Pancreas (tissue), 10 donors: Measurements from ENCODE around the gene GCM1. TPM values are rescaled to one million over a fixed set of nuclear protein-coding genes. Genes with fewer than 3 reads are reported as not detected.

Source experiments
- ATAC-seq, 4 donors: fragments of 200-7000 bp; cut with Tn5 transposase; one replicate each; pipeline versions ENCODE4 v1.8.0 to v1.9.1; 2020; ENCODE audit warnings: mild to moderate bottlenecking in 4 of 4, moderate library complexity in 4 of 4
- DNase-seq, 6 donors: peaks; one replicate each; pipeline ENCODE4 v3.0.0-alpha.2; 2020
- FAIRE-seq: peaks from 2 replicates; lab custom pipeline; 2012; peaks lifted over from hg19 to GRCh38; lab: Jason Lieb, UNC
- H3K27ac ChIP-seq, 4 donors: fragments of 200-600 bp; sonication (generic); 1 replicate in 3 of 4; 2 replicates in 1 of 4; pipeline versions ENCODE4 v1.5.0 to v1.8.0; 2020
- H3K27me3 ChIP-seq, 4 donors: fragments of 200-600 bp; one replicate each; pipeline ENCODE4 v1.8.0; 2021
- H3K36me3 ChIP-seq, 3 donors: fragments of 200-600 bp; sonication (generic) in 1 of 3; one replicate each; pipeline versions ENCODE4 v1.5.0 to v1.8.0; 2020 to 2021
- H3K4me1 ChIP-seq, 3 donors: fragments of 200-600 bp; one replicate each; pipeline ENCODE4 v1.8.0; 2021
- H3K4me3 ChIP-seq, 4 donors: fragments of 200-600 bp; sonication (generic) in 2 of 4; one replicate each; pipeline versions ENCODE4 v1.5.0 to v1.8.0; 2020 to 2021
- H3K9me3 ChIP-seq, 4 donors: fragments of 200-600 bp; one replicate each; pipeline ENCODE4 v1.8.0; 2021
- WGBS, 2 donors: extraction: QIAGEN DNeasy Blood & Tissue Kit; methylation state at CpG; one replicate each; pipeline ENCODE4 v1.1.7; 2013; 5-methylcytosine and 5-hydroxymethylcytosine counted together
- intact Hi-C, 3 donors: fragments of 100-400 bp; cut with DNase I; formaldehyde crosslinking; loops; one replicate each; pipeline versions ENCODE4 v1.11.1 to v1.14.2; 2022
- polyA plus RNA-seq, 2 donors: library from polyadenylated mRNA; stranded (reverse); fragments of 200-250 nt; gene quantifications; one replicate each; pipeline ENCODE4 v1.2.3, GENCODE V29; 2013
- total RNA-seq, 6 donors: library from RNA; stranded (reverse); fragmentation: NEBNext Ultra II Directional in 4 of 6; extraction: Animal tissue kit (Norgen Biotek cat#: 25700) in 4 of 6; gene quantifications; one replicate each; pipeline versions ENCODE4 v1.2.1 to v1.2.4, GENCODE V29; 2021 to 2023
- TF ChIP-seq, protein P1 (sequence below), 4 donors: fragments of 200-600 bp; sonication (generic) in 3 of 4; IDR thresholded peaks; one replicate each; pipeline versions ENCODE4 v1.5.0 to v1.8.0; 2021; ENCODE audit warnings: antibody characterized with exemption in 4 of 4
- donor health status: healthy with polysubstance abuse.
- donor health status: DM: no; HTN: no; CAD: no; lungs with moderate emphysema.
- donor health status: DM: no; HTN: no; CAD: no.
- donor health status: control.
- donor health status: control.
- donor health status: Bipolar disorder and iron deficiency.
- donor health status: DM: yes; HTN: yes; CAD: no.
- donor health status: DM: no; HTN: no; CAD: no.
- donor health status: DM: no; HTN: no; CAD: no.
- donor health status: DM: yes; HTN: yes; CAD: no.

Gene GCM1
- total and polyA plus RNA-seq, 8 donors: not detected

GRCh38 chr6:53130569-53131290 lies 17.9 kb downstream of the GCM1 start:
- WGBS, 2 donors: 66 to 74% methylated on average over 6 of the region's 6 CpGs
- FAIRE-seq (no peak), ATAC-seq (peak in 1 of 4 donors; percentile 14), DNase-seq (no peak)
- H3K4me3 ChIP-seq: no peak overlapping the region
- peak overlapping the region in 1 of 4 donors; percentile 6 for H3K27ac ChIP-seq
- H3K9me3 ChIP-seq: no peaks in the 10 kb centered on the region
- intact Hi-C loops: no loop called here
- TF ChIP-seq, protein P1, sequence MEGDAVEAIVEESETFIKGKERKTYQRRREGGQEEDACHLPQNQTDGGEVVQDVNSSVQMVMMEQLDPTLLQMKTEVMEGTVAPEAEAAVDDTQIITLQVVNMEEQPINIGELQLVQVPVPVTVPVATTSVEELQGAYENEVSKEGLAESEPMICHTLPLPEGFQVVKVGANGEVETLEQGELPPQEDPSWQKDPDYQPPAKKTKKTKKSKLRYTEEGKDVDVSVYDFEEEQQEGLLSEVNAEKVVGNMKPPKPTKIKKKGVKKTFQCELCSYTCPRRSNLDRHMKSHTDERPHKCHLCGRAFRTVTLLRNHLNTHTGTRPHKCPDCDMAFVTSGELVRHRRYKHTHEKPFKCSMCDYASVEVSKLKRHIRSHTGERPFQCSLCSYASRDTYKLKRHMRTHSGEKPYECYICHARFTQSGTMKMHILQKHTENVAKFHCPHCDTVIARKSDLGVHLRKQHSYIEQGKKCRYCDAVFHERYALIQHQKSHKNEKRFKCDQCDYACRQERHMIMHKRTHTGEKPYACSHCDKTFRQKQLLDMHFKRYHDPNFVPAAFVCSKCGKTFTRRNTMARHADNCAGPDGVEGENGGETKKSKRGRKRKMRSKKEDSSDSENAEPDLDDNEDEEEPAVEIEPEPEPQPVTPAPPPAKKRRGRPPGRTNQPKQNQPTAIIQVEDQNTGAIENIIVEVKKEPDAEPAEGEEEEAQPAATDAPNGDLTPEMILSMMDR (IDR thresholded peaks at IDR 0.05): no peak
- H3K36me3 ChIP-seq: no peaks in the 10 kb centered on the region
- no peaks in the 10 kb centered on the region for H3K4me1 ChIP-seq
- H3K27me3 ChIP-seq: no peaks in the 10 kb centered on the region

GRCh38 chr6:53128842-53129241 lies 19.8 kb downstream of the GCM1 start:
- 50 to 54% methylated on average over 5 of the region's 5 CpGs for WGBS, 2 donors
- intact Hi-C loops: no loop called here
- no peaks in the 10 kb centered on the region for H3K9me3 ChIP-seq
- DNase-seq: no peak
- TF ChIP-seq, protein P1 (IDR thresholded peaks at IDR 0.05): no peak
- no peaks in the 10 kb centered on the region for H3K4me1 ChIP-seq
- no peaks in the 10 kb centered on the region for H3K36me3 ChIP-seq
- FAIRE-seq: no peak
- H3K4me3 ChIP-seq: no peak overlapping the region
- no peaks in the 10 kb centered on the region for H3K27me3 ChIP-seq
- peak overlapping the region in 2 of 4 donors; percentile 50 to 53 for H3K27ac ChIP-seq
- ATAC-seq: peak in 3 of 4 donors; percentile 64 to 84 (median 71)

- Histone ChIP-seq H3K9me3 (no peaks in the 10 kb centered on the region), H3K4me3 (no peak overlapping the region), H3K36me3 (no peaks in the 10 kb centered on the region), H3K27me3 (no peaks in the 10 kb centered on the region), H3K4me1 (peaks cover 0 to 1% (median 0%) of the 10 kb centered on the region in 3 donors), H3K27ac (no peak overlapping the region)
- TF ChIP-seq, protein P1 (IDR thresholded peaks at IDR 0.05): no peak
- WGBS, 2 donors: 81 to 82% methylated on average over 4 of the region's 4 CpGs
- no peak for ATAC-seq
- DNase-seq: no peak
- intact Hi-C loops: no loop called here
- FAIRE-seq: no peak
Observed at GRCh38 chr6:53125276-53125675, 23.4 kb downstream of the GCM1 start.

- no peak overlapping the region for H3K27ac ChIP-seq
- 95 to 97% methylated on average over 10 of the region's 10 CpGs for WGBS, 2 donors
- H3K4me1 ChIP-seq: peaks cover 0 to 7% (median 0%) of the 10 kb centered on the region in 3 donors
- FAIRE-seq: no peak
- no peak for DNase-seq
- no peaks in the 10 kb centered on the region for H3K27me3 ChIP-seq
- no peak overlapping the region for H3K4me3 ChIP-seq
- ATAC-seq: no peak
- no peaks in the 10 kb centered on the region for H3K9me3 ChIP-seq
- no peaks in the 10 kb centered on the region for H3K36me3 ChIP-seq
- intact Hi-C loops: no loop called here
- TF ChIP-seq, protein P1 (IDR thresholded peaks at IDR 0.05): no peak
Observed at GRCh38 chr6:53124131-53124800, 24.4 kb downstream of the GCM1 start.
